HL-60 (cell line): ENCODE data around the gene FILIP1L.

Experiments used
- DNase-seq, 2 experiments: peaks; one replicate each; pipeline ENCODE4 v3.0.0-alpha.2; 2010 to 2020; ENCODE audit warnings: low read depth in 1 of 2, low spot score in 1 of 2
- H3K27ac ChIP-seq: fragments of 250-450 bp; sonication (Bioruptor Pico); replicated peaks from 2 replicates; pipeline ENCODE4 v1.5.1; 2020; ENCODE audit warnings: mild to moderate bottlenecking, moderate library complexity
- H3K27me3 ChIP-seq: fragments of 250-450 bp; sonication (Bioruptor Pico); 2 replicates; pipeline ENCODE4 v1.5.1; 2021; ENCODE audit warnings: mild to moderate bottlenecking, moderate library complexity; ENCODE audit not compliant: insufficient read depth, poor library complexity, severe bottlenecking
- H3K4me3 ChIP-seq: replicated peaks from 2 replicates; pipeline ENCODE4 v1.5.1; 2011; ENCODE audit warnings: mild to moderate bottlenecking, control low read depth, low read length; ENCODE audit not compliant: insufficient read depth
- CTCF ChIP-seq: IDR thresholded peaks from one replicate; pipeline ENCODE4 v1.5.1; 2011; ENCODE audit warnings: low read length, control low read depth, inconsistent platforms; ENCODE audit not compliant: insufficient read depth
- GABPA ChIP-seq: IDR thresholded peaks from 2 replicates; pipeline ENCODE4 v1.6.1; 2012; ENCODE audit warnings: low read depth
- POLR2AphosphoS5 ChIP-seq: IDR thresholded peaks from 2 replicates; pipeline ENCODE4 v1.6.1; 2012; ENCODE audit warnings: low read depth
- SPI1 ChIP-seq: IDR thresholded peaks from 2 replicates; pipeline ENCODE4 v1.6.1; 2012; ENCODE audit warnings: low read depth, mild to moderate bottlenecking, borderline replicate concordance
- TF ChIP-seq, protein P1 (sequence below): IDR thresholded peaks from 2 replicates; pipeline ENCODE4 v1.6.1; 2012; ENCODE audit warnings: low read depth; ENCODE audit not compliant: insufficient replicate concordance

Gene FILIP1L

GRCh38 chr3:100151024-100151707 lies 36.9 kb upstream of the FILIP1L start:
- TF ChIP-seq POLR2AphosphoS5 (no peak), GABPA (no peak), SPI1 (no peak), CTCF (no peak)
- TF ChIP-seq, protein P1, sequence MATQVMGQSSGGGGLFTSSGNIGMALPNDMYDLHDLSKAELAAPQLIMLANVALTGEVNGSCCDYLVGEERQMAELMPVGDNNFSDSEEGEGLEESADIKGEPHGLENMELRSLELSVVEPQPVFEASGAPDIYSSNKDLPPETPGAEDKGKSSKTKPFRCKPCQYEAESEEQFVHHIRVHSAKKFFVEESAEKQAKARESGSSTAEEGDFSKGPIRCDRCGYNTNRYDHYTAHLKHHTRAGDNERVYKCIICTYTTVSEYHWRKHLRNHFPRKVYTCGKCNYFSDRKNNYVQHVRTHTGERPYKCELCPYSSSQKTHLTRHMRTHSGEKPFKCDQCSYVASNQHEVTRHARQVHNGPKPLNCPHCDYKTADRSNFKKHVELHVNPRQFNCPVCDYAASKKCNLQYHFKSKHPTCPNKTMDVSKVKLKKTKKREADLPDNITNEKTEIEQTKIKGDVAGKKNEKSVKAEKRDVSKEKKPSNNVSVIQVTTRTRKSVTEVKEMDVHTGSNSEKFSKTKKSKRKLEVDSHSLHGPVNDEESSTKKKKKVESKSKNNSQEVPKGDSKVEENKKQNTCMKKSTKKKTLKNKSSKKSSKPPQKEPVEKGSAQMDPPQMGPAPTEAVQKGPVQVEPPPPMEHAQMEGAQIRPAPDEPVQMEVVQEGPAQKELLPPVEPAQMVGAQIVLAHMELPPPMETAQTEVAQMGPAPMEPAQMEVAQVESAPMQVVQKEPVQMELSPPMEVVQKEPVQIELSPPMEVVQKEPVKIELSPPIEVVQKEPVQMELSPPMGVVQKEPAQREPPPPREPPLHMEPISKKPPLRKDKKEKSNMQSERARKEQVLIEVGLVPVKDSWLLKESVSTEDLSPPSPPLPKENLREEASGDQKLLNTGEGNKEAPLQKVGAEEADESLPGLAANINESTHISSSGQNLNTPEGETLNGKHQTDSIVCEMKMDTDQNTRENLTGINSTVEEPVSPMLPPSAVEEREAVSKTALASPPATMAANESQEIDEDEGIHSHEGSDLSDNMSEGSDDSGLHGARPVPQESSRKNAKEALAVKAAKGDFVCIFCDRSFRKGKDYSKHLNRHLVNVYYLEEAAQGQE: no peak
- Histone ChIP-seq H3K4me3 (no peak overlapping the region), H3K27me3 (no peaks in the 10 kb centered on the region), H3K27ac (no peak overlapping the region)
- no peak for DNase-seq

DNA sequence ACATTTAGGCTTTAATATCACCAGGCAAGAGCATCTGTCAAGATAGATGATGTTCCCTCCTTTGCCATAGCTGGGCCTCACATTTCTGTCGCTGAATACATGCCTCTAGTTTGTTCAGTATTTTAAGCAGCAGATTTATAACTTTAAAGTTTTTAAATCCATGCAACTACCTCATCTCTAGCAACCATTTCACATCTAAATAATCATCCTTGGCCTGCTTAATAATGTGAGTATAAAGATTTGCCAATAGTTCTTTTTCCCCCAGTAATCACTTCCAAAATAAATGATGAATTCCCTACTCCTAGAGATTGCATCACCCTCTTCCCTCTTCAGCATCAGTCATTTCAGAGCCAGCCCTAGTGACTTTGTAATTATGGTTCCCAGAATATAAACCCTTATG lies 36.2 kb upstream of the FILIP1L start:
- no peaks in the 10 kb centered on the region for H3K27me3 ChIP-seq
- no peak overlapping the region for H3K27ac ChIP-seq
- no peak for DNase-seq
- no peak for TF ChIP-seq GABPA
- TF ChIP-seq, protein P1: no peak
- no peak for TF ChIP-seq CTCF
- no peak for TF ChIP-seq SPI1
- no peak for TF ChIP-seq POLR2AphosphoS5
- H3K4me3 ChIP-seq: no peak overlapping the region

GRCh38 chr3:100149713-100150415 lies 35.6 kb upstream of the FILIP1L start:
- Histone ChIP-seq H3K27ac (no peak overlapping the region), H3K4me3 (no peak overlapping the region), H3K27me3 (no peaks in the 10 kb centered on the region)
- no peak for DNase-seq
- TF ChIP-seq, protein P1: no peak
- TF ChIP-seq SPI1 (no peak), CTCF (no peak), GABPA (no peak), POLR2AphosphoS5 (no peak)
